Measurements from ENCODE around the gene EGR1. TPM values are rescaled to one million over a fixed set of nuclear protein-coding genes. Genes with fewer than 3 reads are reported as not detected.
A peak's percentile ranks its signal among the peaks of the same experiment; 100 is the strongest.

Gene EGR1
- polyA plus RNA-seq (2012; ENCODE audit: low read depth, missing spikeins) = 21.4 TPM

GRCh38 chr5:138465261-138466124 is at the start of gene EGR1:
TSS of gene EGR1 (plus strand) at chr5:138465479. CDS start at chr5:138465762, 283 bp downstream.
- TF ChIP-seq PAX5 (IDR thresholded peaks at IDR 0.05; ENCODE audit: insufficient read depth, low read length, severe bottlenecking) = no peak
- TF ChIP-seq POU2F2 (IDR thresholded peaks at IDR 0.05; ENCODE audit: low read depth, low read length) = 0 out of 2 replicates have a peak, but pooled peaks have one; percentile 48
- no peak for TF ChIP-seq SPI1 (IDR thresholded peaks at IDR 0.05; ENCODE audit: low read depth, low read length)
- TF ChIP-seq POLR2A (IDR thresholded peaks at IDR 0.05; ENCODE audit: low read depth, low read length) = peak; percentile 87
- TF ChIP-seq TAF1 (IDR thresholded peaks at IDR 0.05; ENCODE audit: low read depth, low read length) = peak; percentile 14; the same call in 1 of the 2 replicates
- TF ChIP-seq POLR2AphosphoS5 (IDR thresholded peaks at IDR 0.05; ENCODE audit: low read depth, low read length) = peak; percentile 89
- peak; percentile 91 for DNase-seq (ENCODE audit: insufficient read length, low spot score)
- FAIRE-seq = peak; percentile 66

GRCh38 chr5:138418444-138418843 is 46.8 kb upstream of the EGR1 start:
- DNase-seq (ENCODE audit: insufficient read length, low spot score) (no peak), FAIRE-seq (no peak)
- TF ChIP-seq PAX5 (IDR thresholded peaks at IDR 0.05; ENCODE audit: insufficient read depth, low read length, severe bottlenecking) = no peak
- no peak for TF ChIP-seq POLR2AphosphoS5 (IDR thresholded peaks at IDR 0.05; ENCODE audit: low read depth, low read length)
- TF ChIP-seq TAF1 (IDR thresholded peaks at IDR 0.05; ENCODE audit: low read depth, low read length) = no peak
- no peak for TF ChIP-seq POU2F2 (IDR thresholded peaks at IDR 0.05; ENCODE audit: low read depth, low read length)
- no peak for TF ChIP-seq SPI1 (IDR thresholded peaks at IDR 0.05; ENCODE audit: low read depth, low read length)
- TF ChIP-seq POLR2A (IDR thresholded peaks at IDR 0.05; ENCODE audit: low read depth, low read length) = no peak

GRCh38 chr5:138425079-138425478 is 40.2 kb upstream of the EGR1 start:
- no peak for DNase-seq (ENCODE audit: insufficient read length, low spot score)
- TF ChIP-seq POLR2AphosphoS5 (IDR thresholded peaks at IDR 0.05; ENCODE audit: low read depth, low read length) = no peak
- TF ChIP-seq POU2F2 (IDR thresholded peaks at IDR 0.05; ENCODE audit: low read depth, low read length) = no peak
- TF ChIP-seq TAF1 (IDR thresholded peaks at IDR 0.05; ENCODE audit: low read depth, low read length) = no peak
- TF ChIP-seq SPI1 (IDR thresholded peaks at IDR 0.05; ENCODE audit: low read depth, low read length) = no peak
- no peak for TF ChIP-seq POLR2A (IDR thresholded peaks at IDR 0.05; ENCODE audit: low read depth, low read length)
- TF ChIP-seq PAX5 (IDR thresholded peaks at IDR 0.05; ENCODE audit: insufficient read depth, low read length, severe bottlenecking) = no peak
- no peak for FAIRE-seq

GRCh38 chr5:138435943-138436342 is 29.3 kb upstream of the EGR1 start:
- TF ChIP-seq TAF1 (IDR thresholded peaks at IDR 0.05; ENCODE audit: low read depth, low read length) (no peak), POLR2AphosphoS5 (IDR thresholded peaks at IDR 0.05; ENCODE audit: low read depth, low read length) (no peak), POLR2A (IDR thresholded peaks at IDR 0.05; ENCODE audit: low read depth, low read length) (no peak), PAX5 (IDR thresholded peaks at IDR 0.05; ENCODE audit: insufficient read depth, low read length, severe bottlenecking) (no peak), SPI1 (IDR thresholded peaks at IDR 0.05; ENCODE audit: low read depth, low read length) (no peak), POU2F2 (IDR thresholded peaks at IDR 0.05; ENCODE audit: low read depth, low read length) (no peak)
- no peak for FAIRE-seq
- DNase-seq (ENCODE audit: insufficient read length, low spot score) = no peak

GRCh38 chr5:138438003-138438723 is 27.1 kb upstream of the EGR1 start:
- TF ChIP-seq POU2F2 (IDR thresholded peaks at IDR 0.05; ENCODE audit: low read depth, low read length) = no peak
- no peak for TF ChIP-seq PAX5 (IDR thresholded peaks at IDR 0.05; ENCODE audit: insufficient read depth, low read length, severe bottlenecking)
- no peak for TF ChIP-seq POLR2AphosphoS5 (IDR thresholded peaks at IDR 0.05; ENCODE audit: low read depth, low read length)
- no peak for TF ChIP-seq SPI1 (IDR thresholded peaks at IDR 0.05; ENCODE audit: low read depth, low read length)
- TF ChIP-seq TAF1 (IDR thresholded peaks at IDR 0.05; ENCODE audit: low read depth, low read length) = no peak
- TF ChIP-seq POLR2A (IDR thresholded peaks at IDR 0.05; ENCODE audit: low read depth, low read length) = no peak
- FAIRE-seq (no peak), DNase-seq (ENCODE audit: insufficient read length, low spot score) (no peak)

GRCh38 chr5:138438724-138439476 is 26.4 kb upstream of the EGR1 start, which contains the start of gene REEP2:
TSS of gene REEP2 (plus strand) at chr5:138439057. CDS start at chr5:138439209, 152 bp downstream.
- FAIRE-seq = peak; percentile 93
- TF ChIP-seq POU2F2 (IDR thresholded peaks at IDR 0.05; ENCODE audit: low read depth, low read length) (no peak), TAF1 (IDR thresholded peaks at IDR 0.05; ENCODE audit: low read depth, low read length) (no peak), PAX5 (IDR thresholded peaks at IDR 0.05; ENCODE audit: insufficient read depth, low read length, severe bottlenecking) (no peak), POLR2A (IDR thresholded peaks at IDR 0.05; ENCODE audit: low read depth, low read length) (no peak), POLR2AphosphoS5 (IDR thresholded peaks at IDR 0.05; ENCODE audit: low read depth, low read length) (no peak), SPI1 (IDR thresholded peaks at IDR 0.05; ENCODE audit: low read depth, low read length) (no peak)
- peak; percentile 91 for DNase-seq (ENCODE audit: insufficient read length, low spot score)

- TF ChIP-seq TAF1 (IDR thresholded peaks at IDR 0.05; ENCODE audit: low read depth, low read length) (no peak), POLR2AphosphoS5 (IDR thresholded peaks at IDR 0.05; ENCODE audit: low read depth, low read length) (no peak), SPI1 (IDR thresholded peaks at IDR 0.05; ENCODE audit: low read depth, low read length) (no peak)
- peak; percentile 52 for FAIRE-seq
- DNase-seq (ENCODE audit: insufficient read length, low spot score) = no peak
Measured at GRCh38 chr5:138439477-138440158, 25.7 kb upstream of the EGR1 start.
